Astrocyte of the cerebellum (primary cell): ENCODE data around the gene TLK2.

Source experiments
- DNase-seq: peaks from one replicate; pipeline ENCODE4 v3.0.0-alpha.2; 2011; ENCODE audit warnings: low read depth
- H3K4me3 ChIP-seq: 2 replicates; pipeline ENCODE4 v1.5.1; 2011; ENCODE audit warnings: mild to moderate bottlenecking, low read depth, low read length, moderate library complexity
- CTCF ChIP-seq: IDR thresholded peaks from 2 replicates; pipeline ENCODE4 v1.5.1; 2012; ENCODE audit warnings: low read length, low read depth, moderate library complexity, mild to moderate bottlenecking; ENCODE audit errors: missing control alignments
- in situ Hi-C: cut with HindIII; loops from 2 replicates; pipeline ENCODE4 v1.10.0; 2017; ENCODE audit warnings: low sequenced_read_pairs

TLK2 gene

GRCh38 chr17:62653826-62654761, 175.5 kb downstream of the TLK2 start:
- no peak overlapping the region for H3K4me3 ChIP-seq
- TF ChIP-seq CTCF: no peak
- in situ Hi-C loops: no loop called here
- DNase-seq: no peak

DNA sequence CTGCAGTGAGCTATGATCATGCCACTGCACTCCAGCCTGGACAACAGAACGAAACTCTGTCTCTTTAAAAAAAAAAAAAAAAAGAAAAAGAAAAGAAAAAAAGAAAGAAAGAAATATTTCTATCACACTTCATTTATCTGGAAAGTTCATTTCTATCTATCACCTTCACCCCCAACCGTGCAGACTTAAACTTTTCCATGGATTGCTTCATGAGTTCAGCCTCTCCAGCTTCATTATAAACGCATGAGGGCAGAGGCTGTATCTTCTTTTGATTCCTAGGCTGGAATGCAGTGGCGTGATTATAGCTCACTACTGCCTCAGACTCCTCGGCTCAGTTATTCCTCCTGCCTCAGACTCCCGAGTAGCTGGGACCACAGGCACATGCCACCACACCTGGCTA, 177.0 kb downstream of the TLK2 start:
- no peak for DNase-seq
- TF ChIP-seq CTCF: no peak
- H3K4me3 ChIP-seq: no peak overlapping the region
- in situ Hi-C loops: no loop called here

DNA sequence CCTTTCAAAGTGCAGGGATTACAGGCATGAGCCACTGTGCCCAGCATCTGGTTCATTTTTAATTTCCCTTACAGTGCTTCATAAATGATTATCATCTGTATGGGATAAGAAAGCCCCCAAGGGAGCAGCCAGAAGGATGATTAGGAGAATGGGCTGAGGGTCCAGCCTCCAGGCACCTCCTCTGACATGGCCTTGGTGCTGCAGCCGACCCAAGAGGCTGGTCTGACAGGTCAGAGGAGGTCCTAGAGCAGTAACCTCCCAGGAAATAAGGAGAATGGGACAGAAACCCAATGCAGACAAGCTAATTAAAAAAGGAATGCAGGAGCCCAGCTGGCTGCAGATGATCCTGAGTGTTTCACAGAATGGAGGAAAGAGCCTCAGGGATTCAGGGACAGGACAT, 177.8 kb downstream of the TLK2 start:
- no peak overlapping the region for H3K4me3 ChIP-seq
- TF ChIP-seq CTCF: no peak
- in situ Hi-C loops: no loop called here
- no peak for DNase-seq

GRCh38 chr17:62657145-62657665, 178.6 kb downstream of the TLK2 start:
- in situ Hi-C loops: no loop called here
- DNase-seq: no peak
- H3K4me3 ChIP-seq: no peak overlapping the region
- no peak for TF ChIP-seq CTCF

DNA sequence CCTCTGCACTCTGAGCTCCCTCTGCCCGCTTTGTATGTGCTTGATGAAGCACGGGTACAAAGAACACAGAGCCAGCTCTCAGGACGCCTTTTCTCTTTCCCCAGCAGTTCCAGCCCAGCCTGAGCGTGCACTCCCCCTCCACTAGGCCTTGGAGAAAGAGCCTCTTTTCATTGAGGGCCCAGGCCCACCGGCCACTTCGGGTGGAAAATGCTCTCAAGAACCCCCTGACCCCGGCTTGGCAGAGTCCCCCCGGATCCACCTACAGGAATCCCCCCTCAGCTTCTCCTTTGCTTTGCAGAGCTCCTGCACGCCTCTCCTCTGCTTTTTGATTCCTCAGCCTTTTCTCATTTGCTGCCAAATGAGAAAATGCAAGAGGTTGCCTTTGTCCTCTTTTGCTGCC, 179.1 kb downstream of the TLK2 start:
- no peak for DNase-seq
- in situ Hi-C loops: no loop called here
- no peak overlapping the region for H3K4me3 ChIP-seq
- no peak for TF ChIP-seq CTCF

DNA sequence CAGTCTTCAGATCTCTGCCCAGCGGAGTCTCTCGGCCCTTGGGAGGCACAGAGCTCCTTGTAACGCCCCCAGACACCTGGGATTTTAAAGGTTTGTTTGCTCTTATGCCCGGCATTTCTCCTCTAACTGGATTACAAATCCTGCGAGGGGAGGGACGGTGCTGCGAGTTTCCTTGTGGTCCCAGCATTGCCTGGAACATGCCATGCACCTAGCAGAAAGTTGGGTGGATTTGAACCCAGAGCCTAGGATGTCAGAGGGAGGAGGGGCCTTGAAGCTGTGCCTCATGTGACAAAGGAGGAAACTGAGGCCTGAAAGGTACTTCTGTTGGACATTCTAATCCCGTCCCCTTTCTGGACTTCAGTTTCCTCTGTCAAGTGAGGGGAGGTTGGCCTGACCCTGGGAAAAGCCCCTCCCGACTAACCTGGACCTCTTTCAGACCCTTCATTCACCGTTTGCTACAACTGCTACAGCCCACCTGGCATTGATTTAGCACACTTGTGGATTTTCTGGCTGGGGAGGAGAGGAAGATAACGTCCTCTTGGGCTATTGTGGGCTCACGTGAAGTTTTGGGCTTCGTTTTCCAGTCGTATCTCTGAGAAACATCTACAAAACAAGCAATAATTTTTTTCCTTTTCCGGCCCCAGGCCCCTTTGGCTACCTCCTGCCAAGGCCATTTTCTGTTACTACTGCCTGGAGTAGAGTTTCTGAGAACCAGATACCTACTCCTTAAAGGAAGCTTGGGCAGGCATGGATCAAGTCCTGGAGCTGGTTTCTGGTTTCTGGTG, 179.7 kb downstream of the TLK2 start:
- H3K4me3 ChIP-seq: no peak overlapping the region
- TF ChIP-seq CTCF: no peak
- in situ Hi-C loops: no loop called here
- DNase-seq: no peak
